Measurements from ENCODE around the gene GPR78. TPM values are rescaled to one million over a fixed set of nuclear protein-coding genes. Genes with fewer than 3 reads are reported as not detected.

The GPR78 gene, protein sequence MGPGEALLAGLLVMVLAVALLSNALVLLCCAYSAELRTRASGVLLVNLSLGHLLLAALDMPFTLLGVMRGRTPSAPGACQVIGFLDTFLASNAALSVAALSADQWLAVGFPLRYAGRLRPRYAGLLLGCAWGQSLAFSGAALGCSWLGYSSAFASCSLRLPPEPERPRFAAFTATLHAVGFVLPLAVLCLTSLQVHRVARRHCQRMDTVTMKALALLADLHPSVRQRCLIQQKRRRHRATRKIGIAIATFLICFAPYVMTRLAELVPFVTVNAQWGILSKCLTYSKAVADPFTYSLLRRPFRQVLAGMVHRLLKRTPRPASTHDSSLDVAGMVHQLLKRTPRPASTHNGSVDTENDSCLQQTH
- not detected in 2 replicates for total RNA-seq

DNA sequence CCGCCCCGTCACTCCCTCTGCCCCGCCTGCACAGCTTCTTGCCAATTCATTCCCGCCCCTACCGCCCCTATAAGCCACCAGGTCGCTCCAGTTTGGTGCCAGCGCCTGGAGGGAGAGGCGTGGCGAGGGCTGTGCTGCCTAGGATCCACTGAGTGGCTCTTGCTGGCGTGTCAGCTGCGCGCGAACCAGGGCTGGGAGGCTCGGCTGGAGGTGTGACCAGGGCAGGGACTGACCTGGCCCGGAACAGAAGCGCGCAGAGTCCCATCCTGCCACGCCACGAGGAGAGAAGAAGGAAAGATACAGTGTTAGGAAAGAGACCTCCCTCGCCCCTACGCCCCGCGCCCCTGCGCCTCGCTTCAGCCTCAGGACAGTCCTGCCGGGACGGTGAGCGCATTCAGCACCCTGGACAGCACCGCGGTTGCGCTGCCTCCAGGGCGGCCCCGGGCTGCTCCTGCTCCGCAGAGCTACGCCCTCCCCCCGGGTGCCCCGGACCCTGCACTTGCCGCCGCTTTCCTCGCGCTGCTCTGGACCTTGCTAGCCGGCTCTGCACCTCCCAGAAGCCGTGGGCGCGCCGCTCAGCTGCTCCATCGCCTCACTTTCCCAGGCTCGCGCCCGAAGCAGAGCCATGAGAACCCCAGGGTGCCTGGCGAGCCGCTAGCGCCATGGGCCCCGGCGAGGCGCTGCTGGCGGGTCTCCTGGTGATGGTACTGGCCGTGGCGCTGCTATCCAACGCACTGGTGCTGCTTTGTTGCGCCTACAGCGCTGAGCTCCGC, at the start of gene GPR78:
TSS of gene GPR78 (plus strand) at position 72 of the 773 bp plus-strand sequence. CDS start at position 663, 591 bp downstream.

DNA sequence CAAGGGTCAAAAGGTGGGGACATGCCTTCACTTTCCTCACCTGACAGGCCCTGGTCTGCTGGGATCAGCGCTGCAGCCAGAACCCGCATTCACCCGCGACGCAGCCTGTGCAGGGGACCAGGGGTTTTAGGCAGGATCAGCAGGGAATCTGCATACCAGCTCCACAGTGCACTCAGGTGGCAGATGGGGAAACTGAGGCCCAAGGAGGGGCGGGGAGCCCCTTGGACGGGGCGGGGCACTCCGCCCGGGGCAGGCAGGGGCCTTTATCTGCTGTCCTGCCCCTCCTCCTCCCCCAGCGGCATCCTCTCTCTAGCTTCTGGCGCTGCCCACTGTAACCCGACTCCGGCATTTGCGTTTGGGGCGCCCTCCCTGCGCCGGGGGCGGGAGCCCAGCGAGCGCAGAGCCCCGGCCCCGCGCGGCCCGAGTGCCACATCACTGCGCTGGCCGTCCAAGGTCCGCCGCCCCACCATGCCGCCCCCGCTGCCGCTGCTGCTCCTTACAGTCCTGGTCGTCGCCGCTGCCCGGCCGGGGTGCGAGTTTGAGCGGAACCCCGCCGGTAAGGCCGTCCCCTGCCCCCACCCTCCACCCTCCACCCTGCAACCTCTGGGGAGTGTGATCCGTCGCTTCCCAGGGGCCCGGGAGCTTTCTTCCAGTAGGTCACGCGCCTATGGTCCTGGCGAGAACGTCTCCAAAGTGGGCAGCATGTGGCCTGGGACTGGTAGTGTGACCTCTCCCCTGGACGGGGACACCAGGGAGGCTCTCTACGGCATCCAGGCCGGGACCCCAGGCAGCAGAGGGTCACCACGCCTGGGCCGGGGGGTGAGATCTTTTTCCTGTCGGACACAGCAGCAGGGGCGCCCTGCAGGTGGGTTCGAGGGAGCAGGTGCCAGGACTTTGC, 12.4 kb downstream of the GPR78 start, which contains the start of gene CPZ:
TSS of gene CPZ (plus strand) at position 400 of the 898 bp plus-strand sequence. CDS start at position 469, 69 bp downstream.

Other genes with a start within 250 kb of the GPR78 start
- gene ACOX3, start 139.7 kb upstream of the GPR78 start, total RNA-seq: 30.1 and 35.8 TPM in 2 replicates
- gene TRMT44, start 139.6 kb upstream of the GPR78 start, total RNA-seq: 12.0 and 17.8 TPM in 2 replicates
- gene CPZ, start 12.4 kb downstream of the GPR78 start, total RNA-seq: 0.14 TPM in 1 of 2 replicates, not detected in the other